ENCODE measurements around the gene MEG3. TPM values are rescaled to one million over a fixed set of nuclear protein-coding genes. Genes with fewer than 3 reads are reported as not detected.

The MEG3 gene
- total RNA-seq, 1 experiment from 2014 or later: 37.3 TPM

GRCh38 chr14:100860556-100861187 lies 34.8 kb downstream of the MEG3 start:
- Histone ChIP-seq H3K9me3 (replicated peaks) (no peaks in the 10 kb centered on the region), H3K27ac (no peak overlapping the region), H3K4me3 (no peak overlapping the region), H3K36me3 (peaks cover 31% of the 10 kb centered on the region), H3K27me3 (replicated peaks) (no peaks in the 10 kb centered on the region), H3K4me1 (replicated peaks) (no peaks in the 10 kb centered on the region)
- DNase-seq (ENCODE audit: low read depth in 1 of 2, low spot score in 2 of 2): no peak

DNA sequence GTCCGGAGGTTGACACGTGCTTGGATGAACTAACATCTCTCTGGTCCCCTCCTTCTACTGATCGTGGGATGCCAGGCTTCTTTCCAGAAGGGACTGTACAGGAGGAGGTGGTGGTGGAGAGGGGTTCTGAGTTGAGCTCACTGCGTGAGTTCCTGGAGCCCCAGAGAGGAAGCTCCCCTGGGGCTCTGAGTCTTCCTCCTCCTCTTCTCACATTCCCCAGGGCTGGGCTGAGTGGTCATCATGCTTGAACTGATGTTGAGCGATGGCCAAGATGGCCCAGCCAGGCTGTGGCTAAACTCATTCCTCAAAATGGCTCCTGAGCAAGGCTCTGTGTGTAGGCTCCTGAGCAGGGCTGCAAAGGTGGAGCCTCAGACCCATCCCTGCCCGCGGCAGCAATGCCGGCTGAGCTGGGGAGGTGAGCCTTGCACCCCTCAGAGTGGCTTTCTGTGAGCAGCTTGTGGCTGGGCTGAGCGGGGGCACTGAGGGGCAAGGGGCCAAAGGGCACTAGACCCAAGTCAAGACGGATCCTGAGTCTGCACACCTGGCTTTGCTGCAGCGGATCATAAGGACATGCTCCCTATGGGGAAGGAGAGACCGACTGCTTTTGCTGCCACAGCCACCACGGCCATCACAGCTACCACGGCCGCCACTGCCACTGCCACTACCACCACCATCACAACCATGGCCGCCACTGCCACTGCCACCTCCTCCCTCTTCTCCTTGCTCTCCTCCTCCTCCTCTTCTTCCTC lies 35.4 kb downstream of the MEG3 start:
- H3K36me3 ChIP-seq: peaks cover 31% of the 10 kb centered on the region
- no peak overlapping the region for H3K27ac ChIP-seq
- no peak for DNase-seq (ENCODE audit: low read depth in 1 of 2, low spot score in 2 of 2)
- no peak overlapping the region for H3K4me3 ChIP-seq
- H3K9me3 ChIP-seq (replicated peaks): no peaks in the 10 kb centered on the region
- H3K27me3 ChIP-seq (replicated peaks): no peaks in the 10 kb centered on the region
- H3K4me1 ChIP-seq (replicated peaks): no peaks in the 10 kb centered on the region

- peaks cover 31% of the 10 kb centered on the region for H3K36me3 ChIP-seq
- H3K4me3 ChIP-seq: no peak overlapping the region
- H3K4me1 ChIP-seq (replicated peaks): no peaks in the 10 kb centered on the region
- H3K27ac ChIP-seq: no peak overlapping the region
- H3K27me3 ChIP-seq (replicated peaks): no peaks in the 10 kb centered on the region
- no peak for DNase-seq (ENCODE audit: low read depth in 1 of 2, low spot score in 2 of 2)
- no peaks in the 10 kb centered on the region for H3K9me3 ChIP-seq (replicated peaks)
Observed at GRCh38 chr14:100861937-100862247, 36.0 kb downstream of the MEG3 start.

DNA sequence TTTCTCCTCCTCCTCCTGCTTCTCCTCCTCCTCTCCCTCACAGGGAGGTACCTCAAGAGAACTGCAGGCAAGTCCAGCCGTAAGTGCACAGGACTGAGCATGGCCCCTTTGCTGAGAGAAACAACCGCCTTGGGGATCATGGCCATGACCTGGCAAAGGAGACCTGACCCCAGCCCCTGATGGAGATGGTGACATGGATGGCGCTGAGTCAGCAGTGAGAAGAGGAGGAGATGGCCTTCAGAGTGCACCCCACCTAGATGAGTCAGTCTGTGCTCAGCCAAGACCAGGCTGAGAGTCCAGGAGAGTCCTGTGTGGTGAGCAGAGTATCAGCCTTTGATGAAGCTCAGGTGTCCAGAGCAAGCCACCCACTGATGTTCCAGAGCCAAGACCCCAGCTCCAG lies 36.4 kb downstream of the MEG3 start:
- no peak for DNase-seq (ENCODE audit: low read depth in 1 of 2, low spot score in 2 of 2)
- Histone ChIP-seq H3K4me3 (no peak overlapping the region), H3K36me3 (peaks cover 31% of the 10 kb centered on the region), H3K27me3 (replicated peaks) (no peaks in the 10 kb centered on the region), H3K27ac (no peak overlapping the region), H3K9me3 (replicated peaks) (no peaks in the 10 kb centered on the region), H3K4me1 (replicated peaks) (no peaks in the 10 kb centered on the region)

GRCh38 chr14:100862793-100863192 lies 36.9 kb downstream of the MEG3 start:
- H3K4me3 ChIP-seq: no peak overlapping the region
- no peak overlapping the region for H3K27ac ChIP-seq
- no peak for DNase-seq (ENCODE audit: low read depth in 1 of 2, low spot score in 2 of 2)
- H3K36me3 ChIP-seq: peaks cover 31% of the 10 kb centered on the region
- H3K9me3 ChIP-seq (replicated peaks): no peaks in the 10 kb centered on the region
- no peaks in the 10 kb centered on the region for H3K27me3 ChIP-seq (replicated peaks)
- no peaks in the 10 kb centered on the region for H3K4me1 ChIP-seq (replicated peaks)

DNA sequence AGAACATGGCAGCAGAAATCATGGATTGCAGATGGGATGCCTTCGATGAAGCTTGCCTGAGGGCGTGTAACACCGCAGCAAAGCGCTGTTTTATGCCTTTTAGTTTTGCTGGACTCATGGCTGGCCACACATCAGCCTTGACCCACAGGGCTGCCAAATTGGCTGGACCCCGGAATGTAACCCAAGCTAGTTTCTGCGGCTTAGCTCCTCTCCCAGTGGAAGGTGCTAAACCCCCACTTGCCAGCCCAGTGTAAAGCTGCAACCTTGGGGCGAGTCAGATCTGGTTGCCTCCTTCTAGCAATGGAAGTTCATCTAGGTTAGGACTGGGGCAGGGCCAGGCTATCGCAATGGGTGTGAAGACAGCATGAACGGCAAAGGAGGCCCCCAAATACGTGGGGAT lies 38.3 kb downstream of the MEG3 start:
- no peak overlapping the region for H3K4me3 ChIP-seq
- H3K27me3 ChIP-seq (replicated peaks): no peaks in the 10 kb centered on the region
- no peak for DNase-seq (ENCODE audit: low read depth in 1 of 2, low spot score in 2 of 2)
- H3K9me3 ChIP-seq (replicated peaks): no peaks in the 10 kb centered on the region
- H3K27ac ChIP-seq: no peak overlapping the region
- H3K36me3 ChIP-seq: peaks cover 31% of the 10 kb centered on the region
- no peaks in the 10 kb centered on the region for H3K4me1 ChIP-seq (replicated peaks)

GRCh38 chr14:100864960-100865681 lies 39.2 kb downstream of the MEG3 start:
- Histone ChIP-seq H3K36me3 (peaks cover 31% of the 10 kb centered on the region), H3K9me3 (replicated peaks) (no peaks in the 10 kb centered on the region), H3K4me1 (replicated peaks) (no peaks in the 10 kb centered on the region), H3K4me3 (no peak overlapping the region), H3K27me3 (replicated peaks) (no peaks in the 10 kb centered on the region), H3K27ac (no peak overlapping the region)
- DNase-seq (ENCODE audit: low read depth in 1 of 2, low spot score in 2 of 2): no peak

DNA sequence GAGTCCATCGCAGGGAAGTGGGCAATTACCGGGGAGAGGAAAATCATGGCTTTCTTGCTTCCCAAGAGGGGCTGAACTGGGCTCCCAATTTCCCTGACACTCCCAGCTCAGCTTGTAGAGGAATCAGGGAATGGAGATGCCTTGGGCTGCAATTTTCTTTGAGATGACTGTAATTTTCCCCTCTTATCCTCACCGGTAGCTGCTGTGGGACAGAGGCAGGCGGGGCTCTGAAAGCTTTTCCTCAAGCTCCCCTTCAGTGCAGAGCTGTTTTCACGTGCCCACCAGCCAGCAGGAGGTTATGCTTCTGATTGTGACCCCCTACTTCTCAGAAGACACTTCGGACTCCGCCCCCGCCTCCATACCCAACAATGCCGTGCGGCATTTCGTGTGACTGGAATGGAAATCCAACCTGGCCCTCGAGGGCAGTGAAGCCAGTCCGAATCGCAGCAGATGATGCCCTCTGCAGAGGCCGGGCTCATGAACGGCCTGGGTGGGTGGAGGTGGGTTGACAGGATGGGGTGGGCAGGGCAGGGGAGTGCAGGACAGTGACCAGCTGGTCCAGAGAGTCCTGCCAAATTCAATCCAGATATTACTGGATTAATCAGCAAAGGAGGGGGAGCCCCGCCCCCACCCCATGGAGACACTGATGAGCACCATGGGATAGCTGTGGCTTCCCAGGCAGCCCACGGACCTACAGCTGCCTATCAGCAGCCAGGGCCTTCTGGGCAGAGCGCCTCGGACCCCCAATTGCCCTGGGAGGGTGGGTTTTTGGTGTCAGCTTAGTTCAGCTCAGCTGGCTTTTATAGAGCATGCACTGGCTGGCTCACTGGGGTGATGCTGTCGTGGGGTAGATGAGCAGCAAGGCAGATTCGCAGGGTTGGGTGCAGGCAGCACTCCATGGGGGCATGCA lies 40.0 kb downstream of the MEG3 start:
- Histone ChIP-seq H3K36me3 (peaks cover 28% of the 10 kb centered on the region), H3K27me3 (replicated peaks) (no peaks in the 10 kb centered on the region), H3K4me1 (replicated peaks) (no peaks in the 10 kb centered on the region), H3K4me3 (no peak overlapping the region), H3K27ac (no peak overlapping the region), H3K9me3 (replicated peaks) (no peaks in the 10 kb centered on the region)
- no peak for DNase-seq (ENCODE audit: low read depth in 1 of 2, low spot score in 2 of 2)

DNA sequence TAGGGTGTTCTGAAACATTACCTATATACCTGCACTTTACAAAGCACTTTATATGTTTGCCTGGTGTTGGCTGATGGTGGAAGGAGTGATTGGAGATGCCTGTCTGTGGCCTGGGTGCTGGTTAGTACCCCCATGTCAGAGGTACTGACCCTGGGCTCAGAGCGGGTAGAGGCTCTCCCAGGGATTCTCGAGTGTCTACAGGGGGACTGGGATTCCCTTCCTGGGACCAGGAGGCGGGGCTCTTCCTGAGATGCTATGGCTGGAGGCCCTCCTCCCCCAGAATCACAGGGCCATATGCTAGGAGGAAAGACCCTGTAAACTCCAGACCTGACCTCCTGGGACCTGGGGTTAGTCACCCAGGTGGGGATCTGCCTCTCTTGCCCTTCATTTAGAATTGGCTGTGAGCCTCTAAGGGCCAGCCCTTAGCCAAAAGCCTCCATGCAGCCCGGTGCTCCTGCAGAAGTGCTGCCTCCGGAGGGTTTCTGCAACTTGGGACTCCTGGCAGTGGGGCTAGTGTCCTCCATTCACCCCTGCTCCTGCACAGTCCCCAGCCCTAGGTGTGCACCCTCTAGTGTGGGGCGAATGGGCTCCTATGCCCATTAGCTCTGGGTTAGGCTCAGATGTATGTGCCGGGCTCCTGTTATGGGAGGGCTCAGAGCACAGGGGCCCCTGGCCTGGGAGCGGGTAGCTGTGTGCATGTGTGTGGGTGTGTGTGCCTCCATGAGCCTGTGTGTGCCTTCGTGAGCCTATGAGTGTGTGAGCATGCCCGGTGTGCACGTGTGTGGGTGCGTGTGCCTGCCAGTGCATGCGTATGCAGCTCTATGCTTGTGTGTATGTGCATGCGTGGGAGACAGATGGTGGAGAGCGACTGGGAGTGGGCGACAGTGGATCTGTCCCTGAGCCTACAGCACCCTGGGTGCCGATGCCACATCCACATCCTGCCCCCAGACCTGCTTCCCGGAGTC lies 41.0 kb downstream of the MEG3 start:
- Histone ChIP-seq H3K4me1 (replicated peaks) (no peaks in the 10 kb centered on the region), H3K36me3 (peaks cover 26% of the 10 kb centered on the region), H3K27ac (no peak overlapping the region), H3K27me3 (replicated peaks) (no peaks in the 10 kb centered on the region), H3K4me3 (no peak overlapping the region), H3K9me3 (replicated peaks) (no peaks in the 10 kb centered on the region)
- DNase-seq (ENCODE audit: low read depth in 1 of 2, low spot score in 2 of 2): no peak

DNA sequence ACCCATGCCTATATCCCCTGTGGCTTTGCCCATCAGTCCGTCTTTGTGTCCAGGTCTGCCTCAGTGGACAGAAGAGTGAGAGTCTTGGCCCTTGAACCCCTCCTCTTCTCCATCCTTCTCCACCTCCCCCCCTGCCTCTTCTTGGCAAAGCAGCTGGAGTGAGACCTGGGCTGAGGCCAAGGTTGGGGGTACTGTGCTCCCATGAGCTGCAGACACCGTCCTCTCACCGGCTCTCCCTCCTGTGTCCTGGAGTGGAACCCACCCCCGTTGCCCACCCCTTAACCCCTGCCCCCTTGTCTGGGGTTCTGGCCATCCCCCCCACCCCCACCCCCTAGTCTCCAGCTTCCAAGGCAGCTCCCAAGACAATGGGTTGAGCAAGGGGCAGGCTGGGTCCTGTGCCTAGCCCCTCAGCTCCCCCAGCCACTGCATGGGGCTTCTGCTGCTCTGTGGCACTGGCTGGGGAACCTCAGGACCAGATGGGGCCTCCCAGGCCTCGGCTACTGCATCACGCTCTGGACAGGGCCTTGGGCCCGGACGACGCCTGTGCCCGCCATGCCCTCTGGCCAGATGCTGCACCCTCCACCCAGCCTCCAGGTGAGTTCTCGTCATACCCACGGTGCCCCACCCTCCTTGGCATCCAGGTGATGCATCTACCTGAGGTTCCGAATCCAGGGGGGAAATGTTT lies 41.9 kb downstream of the MEG3 start:
- H3K36me3 ChIP-seq: peaks cover 18% of the 10 kb centered on the region
- no peak overlapping the region for H3K27ac ChIP-seq
- no peaks in the 10 kb centered on the region for H3K9me3 ChIP-seq (replicated peaks)
- no peaks in the 10 kb centered on the region for H3K4me1 ChIP-seq (replicated peaks)
- H3K4me3 ChIP-seq: no peak overlapping the region
- DNase-seq (ENCODE audit: low read depth in 1 of 2, low spot score in 2 of 2): no peak
- H3K27me3 ChIP-seq (replicated peaks): no peaks in the 10 kb centered on the region

DNA sequence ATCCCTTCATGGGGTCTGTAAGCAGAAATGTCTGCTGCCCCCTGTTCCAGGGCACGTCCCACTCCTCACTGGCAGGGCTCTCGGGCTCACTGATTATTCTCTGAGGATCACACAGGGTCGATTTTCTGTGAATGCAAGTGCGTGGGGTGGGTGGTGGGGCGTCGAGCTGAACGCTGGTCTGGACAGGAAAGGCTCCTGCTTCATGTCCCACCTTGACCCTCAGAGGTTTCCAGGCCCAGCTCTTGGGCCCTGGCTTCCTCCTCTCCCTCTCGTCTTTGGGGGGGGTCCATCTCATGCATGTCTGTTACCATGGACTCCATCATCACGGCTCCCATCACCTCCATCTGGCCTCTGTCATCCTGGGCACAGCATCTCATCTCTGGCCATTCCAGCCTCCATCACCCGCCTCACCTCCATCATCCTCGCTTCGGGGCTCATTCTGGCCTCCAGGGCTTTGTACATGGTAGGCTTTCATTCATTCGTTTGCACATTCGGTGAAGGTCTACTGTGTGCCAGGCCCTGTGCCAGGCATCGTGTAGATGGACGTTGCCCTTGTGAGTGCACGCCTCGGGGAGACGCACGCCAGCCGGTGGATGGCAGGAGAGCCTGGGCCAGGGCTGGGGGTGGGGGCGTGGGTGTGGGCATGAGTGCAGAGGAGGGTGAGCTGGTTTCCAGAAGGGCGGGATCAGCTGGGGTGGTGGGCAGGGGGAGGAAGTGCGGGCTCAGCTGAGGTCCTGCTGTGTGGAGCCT lies 42.9 kb downstream of the MEG3 start:
- no peak overlapping the region for H3K27ac ChIP-seq
- no peaks in the 10 kb centered on the region for H3K4me1 ChIP-seq (replicated peaks)
- H3K4me3 ChIP-seq: no peak overlapping the region
- DNase-seq (ENCODE audit: low read depth in 1 of 2, low spot score in 2 of 2): no peak
- peaks cover 17% of the 10 kb centered on the region for H3K36me3 ChIP-seq
- H3K27me3 ChIP-seq (replicated peaks): no peaks in the 10 kb centered on the region
- H3K9me3 ChIP-seq (replicated peaks): no peaks in the 10 kb centered on the region

Data from SJSA1 (cell line).